GM19238 (cell line): Measurements from ENCODE around the gene HECA.
"Not testable (repeated sequence)": the region's sequence is repeated elsewhere in the genome, so short reads cannot be mapped to it uniquely, and the experiment has no call there.

Experiments used
- DNase-seq: peaks from one replicate; pipeline ENCODE4 v3.0.0; 2011; ENCODE audit warnings: low spot score; ENCODE audit not compliant: insufficient read length

HECA gene

DNA sequence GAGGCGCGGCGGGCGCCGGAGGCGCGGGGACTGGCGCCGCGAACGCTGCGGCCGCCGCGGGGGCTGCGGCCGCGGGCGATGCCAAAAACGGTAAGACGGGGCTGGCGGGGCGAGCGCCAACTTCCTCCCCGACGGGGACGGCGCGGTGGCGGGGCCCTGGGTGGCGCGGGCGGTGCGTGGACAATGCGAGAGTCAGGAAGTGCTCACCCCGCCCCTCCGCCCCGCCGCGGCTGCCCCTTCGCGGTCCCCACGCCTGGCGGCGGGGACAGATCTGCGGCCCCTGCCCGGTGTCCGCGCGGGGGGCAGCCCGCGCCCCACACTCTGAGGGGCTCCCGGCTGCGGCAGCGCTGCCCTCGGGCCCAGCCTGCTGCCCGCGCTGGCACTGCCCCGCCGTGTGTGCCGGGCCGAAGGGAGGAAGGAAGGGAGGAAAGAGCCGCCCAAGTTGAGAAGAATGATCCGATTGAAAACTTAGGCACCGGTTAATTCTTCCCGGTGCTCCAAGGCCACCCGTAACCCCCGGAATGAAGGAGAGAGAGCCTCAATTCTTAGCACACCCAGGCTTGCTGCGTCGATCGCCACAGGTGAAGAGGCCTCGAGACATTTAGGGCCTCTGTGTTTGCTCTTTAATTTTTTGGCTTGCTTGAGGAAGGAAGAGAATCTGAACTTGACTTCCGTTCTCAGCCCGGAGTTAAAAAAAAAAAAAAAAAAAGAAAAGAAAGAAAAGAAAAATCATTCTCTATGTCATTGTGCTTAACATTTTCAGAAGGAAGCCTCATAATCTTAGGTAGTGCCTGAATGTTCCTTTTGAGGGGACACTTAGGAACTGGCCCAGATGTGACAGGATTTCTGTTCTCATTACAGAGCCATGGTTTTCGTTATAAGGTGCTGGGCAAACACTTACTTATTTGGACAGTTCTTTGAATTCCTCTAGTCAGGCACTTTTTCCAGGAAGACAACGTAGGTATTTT lies 982 bp downstream of the HECA start:
- DNase-seq = peak; percentile 13

DNA sequence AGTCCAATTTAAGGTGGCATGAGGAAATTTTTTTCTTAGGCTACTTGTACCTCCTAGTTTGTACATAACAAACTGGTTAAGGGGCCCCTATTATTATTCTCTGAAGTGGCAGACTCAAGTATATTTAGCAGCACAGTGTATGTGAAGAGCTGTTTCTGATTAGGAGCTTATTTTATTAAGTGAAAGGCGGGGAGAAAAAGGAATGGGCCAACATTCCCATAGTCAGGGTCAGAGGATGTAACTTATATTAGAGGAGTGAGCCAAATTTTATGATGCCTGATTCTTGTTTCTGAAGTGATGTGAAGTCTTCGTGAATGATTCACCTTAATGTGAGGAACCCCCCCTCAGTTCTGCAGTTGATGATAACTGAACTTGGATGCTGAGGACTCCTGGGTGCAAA lies 2.8 kb downstream of the HECA start:
- DNase-seq = no peak

DNA sequence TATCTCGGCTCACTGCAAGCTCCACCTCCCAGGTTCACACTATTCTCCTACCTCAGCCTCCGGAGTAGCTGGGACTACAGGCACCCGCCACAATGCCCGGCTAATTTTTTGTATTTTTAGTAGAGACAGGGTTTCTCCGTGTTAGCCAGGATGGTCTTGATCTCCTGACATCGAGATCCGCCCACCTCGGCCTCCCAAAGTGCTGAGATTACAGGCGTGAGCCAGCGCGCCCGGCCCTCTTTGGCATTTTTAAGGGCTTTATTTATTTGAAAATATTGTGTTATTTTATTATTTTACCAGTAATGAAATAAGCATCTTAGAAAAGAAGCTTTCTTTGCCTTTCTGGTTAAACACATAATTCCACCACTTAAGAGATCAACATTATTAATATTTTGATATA lies 6.0 kb downstream of the HECA start:
- DNase-seq = not testable (repeated sequence)

DNA sequence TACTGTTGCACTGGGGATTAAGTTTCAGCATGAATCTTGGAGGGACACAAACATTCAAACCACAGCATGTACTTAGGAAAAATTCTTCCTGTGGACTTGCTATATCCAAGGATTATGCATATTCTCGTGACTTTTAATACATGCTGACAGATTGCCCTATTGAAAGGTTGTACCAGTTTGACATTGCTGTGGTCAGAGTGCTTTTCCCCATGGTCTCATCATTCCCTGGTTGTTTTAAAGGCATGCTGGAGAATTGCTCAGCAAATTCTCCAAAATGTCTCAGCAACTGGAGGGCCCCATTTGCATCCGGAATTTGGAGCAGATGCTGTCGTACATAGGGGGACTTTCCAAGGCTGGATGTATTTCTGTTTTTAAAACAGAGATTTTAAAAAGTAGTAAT lies 7.4 kb downstream of the HECA start:
- no peak for DNase-seq

DNA sequence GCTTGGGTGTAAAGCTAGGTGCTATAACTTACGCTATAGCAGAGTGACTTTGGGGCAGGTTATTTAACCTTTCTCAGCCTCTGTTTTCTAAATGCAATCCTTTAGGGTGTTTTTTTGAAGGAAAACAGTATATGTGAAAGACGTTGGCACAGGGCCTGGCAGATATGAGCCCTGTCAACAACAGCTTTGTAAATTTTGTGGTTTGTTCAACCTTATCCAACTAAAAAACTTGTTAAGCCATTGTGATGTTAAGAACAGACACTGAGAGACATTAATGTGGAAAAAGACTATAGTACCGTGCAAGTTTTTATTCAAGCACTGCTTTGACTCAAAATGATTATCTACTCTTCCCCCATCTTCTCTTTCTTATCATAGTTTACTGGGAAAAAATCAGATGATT lies 8.2 kb downstream of the HECA start:
- no peak for DNase-seq

DNA sequence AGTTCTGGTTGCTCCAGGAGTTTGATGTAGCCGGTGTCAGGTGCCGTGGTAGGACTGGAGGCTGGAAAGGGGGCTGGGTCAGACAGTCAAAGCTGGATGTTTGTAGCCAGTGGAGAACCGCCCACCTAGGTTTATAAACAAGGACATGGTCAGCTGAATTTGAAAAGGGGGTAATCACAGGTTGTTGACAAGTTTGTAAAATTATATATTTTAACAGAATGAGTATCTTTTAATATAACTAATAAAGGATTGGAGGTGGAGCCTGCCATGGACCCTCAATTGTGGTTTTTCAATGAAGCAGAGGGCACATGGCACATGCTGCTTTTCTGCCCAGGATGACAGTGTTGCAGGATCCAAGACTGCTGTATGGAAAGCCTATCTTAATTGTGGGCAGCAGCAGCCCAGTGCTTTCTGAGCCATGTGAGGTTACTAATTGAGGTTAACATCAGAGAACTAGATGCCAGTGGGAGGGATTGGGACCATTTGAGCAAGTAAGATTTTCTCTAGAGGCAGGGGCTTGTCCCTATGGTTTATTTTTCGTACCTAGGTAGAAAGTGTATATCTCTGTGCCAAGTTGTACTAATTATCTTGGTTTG lies 9.7 kb downstream of the HECA start:
- no peak for DNase-seq

DNA sequence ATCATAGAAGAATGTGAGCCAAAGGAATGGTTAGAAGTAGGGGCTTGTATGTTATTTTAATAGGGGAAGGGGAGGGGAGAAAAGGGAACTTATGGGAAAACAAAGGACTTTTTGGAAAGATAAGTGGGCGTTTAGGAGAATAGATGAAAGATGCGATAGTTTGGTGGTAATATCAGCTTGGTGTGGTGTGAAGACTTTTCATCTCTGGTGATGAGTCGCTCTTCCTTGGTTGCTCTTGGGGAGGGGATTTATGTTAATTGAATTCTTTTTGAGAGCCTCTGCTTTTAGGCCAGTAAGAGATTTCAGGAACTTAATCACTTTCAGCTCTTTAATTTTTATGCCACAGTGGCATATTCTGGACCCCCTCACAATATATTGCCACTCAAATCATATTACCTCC lies 10.8 kb downstream of the HECA start:
- no peak for DNase-seq

DNA sequence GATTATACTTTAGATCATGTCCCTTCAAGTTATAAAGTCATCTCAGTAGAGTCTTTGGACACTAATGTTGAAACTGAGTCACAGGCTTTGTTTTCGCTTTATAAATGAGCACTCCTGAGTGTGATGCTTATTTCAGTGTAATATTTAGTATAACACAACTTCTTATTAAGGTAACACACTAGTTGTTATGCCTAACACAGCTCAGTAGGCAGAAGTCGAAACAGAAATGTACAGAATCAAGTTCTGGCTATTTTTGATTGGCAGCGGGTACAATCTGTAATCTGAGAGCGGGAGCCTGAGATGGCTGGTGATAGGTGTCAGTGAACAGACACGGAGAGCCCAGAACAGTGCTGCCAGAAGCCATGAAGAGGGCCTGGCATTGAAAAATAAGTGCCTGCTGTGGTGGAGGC lies 11.4 kb downstream of the HECA start:
- no peak for DNase-seq

DNA sequence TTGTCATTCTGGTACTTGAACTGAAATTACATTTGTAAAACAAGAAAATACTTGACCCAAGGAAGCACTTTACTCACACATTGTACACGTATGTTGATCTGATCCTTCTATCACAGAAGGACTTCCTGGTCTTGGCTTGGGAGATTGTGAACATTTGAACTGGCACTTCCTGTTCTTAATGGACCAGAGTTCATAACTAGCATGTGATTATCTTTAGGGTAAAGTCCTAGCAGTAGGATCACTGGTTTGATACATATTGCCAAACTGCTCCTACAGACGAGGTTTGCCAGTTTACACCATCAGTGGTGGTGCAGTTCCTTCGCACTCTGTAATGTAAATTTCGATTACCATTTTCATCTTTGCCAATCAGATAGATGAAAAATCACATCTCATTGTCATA lies 12.7 kb downstream of the HECA start:
- DNase-seq = no peak

DNA sequence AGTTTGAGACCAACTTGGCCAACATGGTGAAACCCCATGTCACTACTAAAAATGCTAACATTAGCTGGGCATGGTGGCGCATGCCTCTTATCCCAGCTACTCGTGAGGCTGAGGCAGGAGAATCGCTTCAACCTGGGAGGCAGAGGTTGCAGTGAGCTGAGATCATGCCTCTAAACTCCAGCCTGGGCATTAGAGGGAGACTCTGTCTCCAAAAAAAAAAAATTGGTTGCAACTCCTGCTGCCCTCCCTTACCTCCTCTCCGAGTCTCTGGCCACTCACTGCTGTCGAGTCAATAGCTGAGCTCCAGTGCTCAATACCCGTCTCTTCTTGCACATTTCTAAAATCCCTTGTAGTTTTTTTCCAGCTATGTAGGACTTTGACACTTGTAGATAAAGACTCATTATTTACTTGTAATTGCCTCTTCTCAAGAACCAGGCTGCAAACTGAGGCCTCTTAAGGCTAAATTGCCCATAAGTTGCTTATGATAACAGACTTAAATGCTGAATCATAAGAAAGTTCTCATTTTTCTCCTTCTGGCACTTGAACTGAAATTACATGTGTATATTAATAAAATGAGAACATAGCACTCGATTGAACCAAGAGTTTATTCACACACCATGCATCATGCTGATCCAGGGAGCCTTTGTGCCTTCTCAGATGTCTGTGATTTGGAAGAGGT lies 13.8 kb downstream of the HECA start:
- DNase-seq = no peak

DNA sequence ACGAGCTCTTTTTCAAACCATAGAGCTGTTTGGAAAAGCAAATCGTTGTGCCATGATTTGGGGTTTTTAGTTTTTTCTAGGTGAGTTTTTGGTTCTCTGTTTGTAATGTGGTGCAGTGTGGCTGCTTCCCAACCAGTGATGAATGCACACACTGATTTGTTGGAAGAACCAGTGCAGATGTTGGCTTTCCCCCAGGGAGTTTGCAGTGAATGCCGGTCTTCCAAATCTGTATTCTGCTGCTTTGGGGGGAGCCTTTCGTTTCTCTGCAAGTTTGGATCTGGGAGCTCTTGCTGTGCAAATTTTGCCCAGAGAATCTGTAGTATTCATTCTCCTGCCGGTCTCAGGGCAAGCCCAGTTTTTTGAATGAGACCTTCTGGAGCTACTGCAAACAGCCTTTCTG lies 14.5 kb downstream of the HECA start:
- no peak for DNase-seq

DNA sequence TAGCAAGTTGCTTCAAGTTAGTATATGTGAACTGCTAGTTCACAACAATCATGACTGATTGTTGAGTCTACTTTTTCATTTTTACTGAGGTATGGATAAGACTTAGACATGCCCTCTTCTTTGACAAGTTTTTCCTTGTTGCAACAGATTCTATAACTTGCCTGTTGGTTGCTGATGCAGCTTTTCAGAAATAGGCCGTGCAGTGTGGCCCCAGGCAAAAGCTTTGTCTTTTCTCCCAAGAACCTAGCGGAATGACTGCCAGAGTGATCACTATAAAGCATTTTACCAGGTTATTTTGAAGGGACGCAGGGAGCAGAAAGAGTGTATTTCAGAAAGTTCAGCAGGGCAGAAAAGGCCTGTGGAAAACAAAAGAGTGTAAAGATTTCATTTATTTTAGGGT lies 16.0 kb downstream of the HECA start:
- DNase-seq = no peak

DNA sequence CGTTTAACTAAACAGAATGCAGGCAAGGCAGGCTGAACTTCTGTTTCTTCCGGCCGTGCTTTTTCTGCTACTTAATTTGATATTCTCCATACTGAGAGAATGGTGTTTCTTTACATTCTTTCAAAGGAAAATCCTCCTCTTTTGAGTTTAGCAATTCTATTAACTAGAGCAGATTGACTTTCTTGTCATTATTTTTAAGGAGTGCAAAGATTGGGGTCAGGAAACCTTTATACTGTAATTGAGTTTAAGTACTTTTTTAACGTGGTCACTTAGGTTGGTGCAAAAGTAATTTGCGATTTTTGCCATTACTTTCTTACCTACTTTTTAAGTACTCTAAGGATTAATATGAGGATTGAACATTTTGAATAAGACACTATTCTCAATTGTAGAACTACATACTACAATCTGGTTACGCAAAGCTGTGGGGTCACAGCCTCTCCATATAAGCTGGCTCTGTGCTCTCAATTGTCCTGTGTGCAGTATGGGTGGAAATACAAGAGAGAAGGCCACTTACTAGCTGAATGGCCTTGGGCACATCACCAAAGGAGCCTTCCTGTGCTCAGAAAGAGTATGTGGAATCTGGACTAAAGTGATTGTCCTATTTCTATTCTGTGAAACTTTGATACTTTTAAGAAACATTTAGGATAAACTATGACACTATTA lies 16.7 kb downstream of the HECA start:
- no peak for DNase-seq

DNA sequence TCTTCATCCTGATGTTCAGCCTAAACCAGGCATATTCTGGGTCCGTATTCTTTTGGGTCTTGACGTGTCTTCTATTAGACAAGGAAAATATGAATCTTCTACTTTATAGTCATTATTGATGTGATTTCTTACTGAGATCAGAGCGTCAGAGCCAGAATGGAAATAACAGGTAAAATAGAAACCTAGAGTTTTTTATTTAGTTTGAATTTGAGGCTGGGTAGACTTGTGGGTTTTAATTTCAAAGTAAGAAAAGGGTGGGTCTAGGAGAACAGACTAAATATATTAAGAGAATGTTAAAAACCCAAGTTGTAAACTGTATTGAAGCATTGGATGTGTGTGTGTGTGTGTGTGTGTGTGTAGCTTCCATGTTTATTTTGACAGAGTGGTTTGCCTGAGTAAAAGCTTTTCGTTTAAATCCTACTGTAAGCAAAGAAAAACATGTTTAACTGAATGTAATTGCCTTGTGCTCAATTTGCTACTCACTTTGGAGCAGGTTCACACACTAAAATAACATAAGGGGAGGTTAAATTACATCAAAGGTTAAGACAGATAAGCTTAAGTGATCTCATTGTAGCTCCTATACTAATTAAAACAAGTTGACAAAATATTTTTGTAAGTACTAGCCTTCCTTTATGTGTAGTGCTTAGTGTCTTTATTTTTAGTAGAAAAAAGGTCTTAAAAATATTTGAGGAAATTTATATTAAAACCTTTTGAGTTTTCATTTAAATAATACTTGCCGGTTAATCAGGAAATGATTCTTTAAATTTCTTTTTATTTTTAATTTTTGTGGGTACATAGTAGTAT lies 17.4 kb downstream of the HECA start:
- DNase-seq = no peak

DNA sequence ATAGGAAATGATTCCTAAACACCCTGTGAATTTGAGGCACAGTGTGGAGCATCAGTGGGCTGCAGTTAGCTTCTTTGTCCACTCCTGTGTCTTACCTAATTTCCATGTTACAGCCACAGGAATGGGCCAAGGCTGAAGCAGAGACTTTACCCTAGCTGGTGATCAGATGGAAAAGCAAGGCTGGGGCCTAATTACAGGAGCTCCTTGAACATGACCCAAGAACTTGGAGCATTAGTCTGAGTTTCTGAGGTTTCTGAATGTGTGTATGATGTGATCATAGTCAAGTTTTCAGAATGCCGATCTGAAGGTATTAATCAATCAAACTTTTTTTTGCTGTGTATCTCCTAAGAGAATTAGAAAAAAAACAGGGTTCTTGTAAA lies 18.0 kb downstream of the HECA start:
- no peak for DNase-seq

DNA sequence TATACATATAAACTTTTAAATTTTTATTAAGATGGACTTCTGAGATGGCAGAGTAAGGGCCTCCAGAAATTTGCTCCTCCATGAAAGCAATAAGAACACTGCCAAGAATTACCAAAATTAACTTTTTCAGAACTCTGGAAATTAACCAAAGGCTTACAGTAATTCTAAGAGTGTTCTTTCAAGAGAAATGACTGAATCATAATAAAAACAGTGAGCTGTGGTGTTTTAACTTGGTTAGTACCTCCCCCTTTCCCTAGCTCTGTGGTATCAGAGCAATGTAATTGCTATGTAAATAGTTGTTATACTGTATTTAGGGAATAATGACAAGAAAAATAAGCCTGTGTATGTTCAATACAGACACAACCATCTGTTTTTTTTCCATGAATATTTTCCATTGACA lies 19.0 kb downstream of the HECA start:
- no peak for DNase-seq

DNA sequence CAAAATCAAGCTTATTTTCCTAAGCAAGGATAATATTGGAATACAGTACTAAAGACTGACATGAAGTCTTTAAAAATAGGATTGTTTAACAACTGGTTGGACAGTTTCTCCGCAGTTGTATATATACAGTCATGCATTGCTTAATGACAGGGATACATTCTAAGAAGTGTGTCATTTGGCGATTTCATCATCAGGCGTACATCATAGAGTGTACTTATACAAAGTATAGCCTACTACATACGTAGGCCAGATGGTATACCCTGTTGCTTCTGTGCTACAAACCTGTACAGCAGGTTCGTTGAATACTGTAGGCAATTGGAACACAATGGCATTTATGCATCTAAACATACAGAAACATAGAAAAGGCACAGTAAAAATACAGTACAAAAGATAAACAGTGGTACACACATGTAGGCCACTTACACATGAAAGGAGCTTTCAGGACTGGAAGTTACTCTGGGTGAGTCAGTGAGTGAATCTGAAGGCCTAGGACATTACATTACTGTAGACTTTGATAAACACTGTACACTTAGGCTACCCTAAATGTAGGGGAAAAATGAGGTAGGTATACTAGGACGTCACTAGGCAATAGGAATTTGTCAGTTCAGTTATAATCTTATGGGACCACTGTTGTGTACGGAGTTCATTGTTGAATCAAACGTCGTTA lies 20.1 kb downstream of the HECA start:
- DNase-seq = no peak

DNA sequence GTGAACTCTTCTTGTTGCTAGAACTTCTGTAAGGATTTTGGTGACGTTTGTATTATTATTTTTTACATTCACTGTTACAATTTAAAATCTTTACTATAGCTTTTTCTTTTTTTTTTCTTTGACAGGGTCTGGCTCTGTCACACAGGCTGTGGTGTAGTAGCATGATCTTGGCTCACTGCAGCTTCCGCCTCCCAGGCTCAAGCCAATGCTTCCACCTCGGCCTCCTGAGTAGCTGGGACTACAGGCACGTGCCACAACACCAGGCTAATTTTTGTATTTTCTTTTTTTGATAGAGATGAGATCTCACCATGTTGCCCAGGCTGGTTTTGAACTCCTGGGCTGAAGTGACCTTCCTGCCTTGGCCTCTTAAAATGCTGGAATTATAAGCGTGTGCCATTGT lies 21.2 kb downstream of the HECA start:
- no peak for DNase-seq

DNA sequence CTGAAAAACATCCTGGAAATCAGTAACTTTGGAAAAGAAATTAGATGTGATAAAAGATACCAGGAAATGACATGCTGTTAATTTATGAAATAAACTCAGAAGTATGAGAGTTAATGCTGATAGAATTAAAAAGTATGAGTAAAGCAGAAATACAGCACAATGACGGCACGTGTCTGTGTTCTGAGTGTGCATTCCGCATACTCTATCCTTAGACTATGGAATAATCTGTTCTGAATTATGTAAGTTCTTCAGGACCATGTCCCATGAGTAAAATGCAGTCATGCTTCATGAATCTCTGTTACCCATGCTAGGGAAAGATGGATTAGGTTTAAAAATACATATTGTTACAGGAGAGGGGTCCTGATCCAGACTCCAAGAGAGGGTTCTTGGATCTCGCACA lies 21.7 kb downstream of the HECA start:
- DNase-seq = no peak

DNA sequence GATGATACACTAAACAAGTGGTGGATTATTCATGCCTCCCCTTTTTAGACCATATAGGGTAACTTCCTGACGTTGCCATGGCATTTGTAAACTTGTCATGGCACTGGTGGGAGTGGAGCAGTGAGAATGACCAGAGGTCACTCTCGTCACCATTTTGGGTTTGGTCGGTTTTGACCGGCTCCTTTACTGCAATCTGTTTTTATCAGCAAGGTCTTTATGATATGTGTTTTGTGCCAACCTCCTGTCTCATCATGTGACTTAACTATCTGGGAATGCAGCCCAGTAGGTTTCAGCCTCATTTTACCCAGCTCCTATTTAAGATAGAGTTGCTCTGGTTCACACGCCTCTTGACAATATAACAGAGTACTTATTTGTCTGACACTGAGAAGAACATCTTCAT lies 22.2 kb downstream of the HECA start:
- not testable (repeated sequence) for DNase-seq

DNA sequence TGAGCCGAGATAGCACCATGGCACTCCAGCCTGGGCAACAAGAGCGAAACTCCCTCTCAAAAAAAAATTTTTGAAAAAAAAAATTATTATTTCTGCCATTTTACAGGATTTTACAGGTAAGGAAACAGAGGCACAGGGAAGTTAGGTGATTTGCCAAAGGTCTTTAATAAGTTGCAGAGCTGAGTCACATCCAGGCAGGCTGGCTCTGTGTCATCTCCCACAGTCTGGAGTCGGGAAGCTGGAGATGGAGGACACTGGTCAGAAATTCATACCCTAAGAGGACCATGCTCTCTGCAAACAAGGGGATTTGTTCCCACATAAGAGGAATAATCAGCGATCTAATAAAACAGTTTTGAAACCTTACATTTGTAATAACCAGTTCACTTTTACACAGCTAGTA lies 24.1 kb downstream of the HECA start:
- no peak for DNase-seq
